LNCAP (cell line): ENCODE results near the gene LBHD2.

ENCODE experiments used
- CTCF ChIP-seq: fragments of 450-650 bp; IDR thresholded peaks from 2 replicates; pipeline ENCODE4 v1.5.1; 2017; ENCODE audit warnings: mild to moderate bottlenecking

LBHD2 gene

GRCh38 chr14:103132381-103133209 is 48.6 kb downstream of the LBHD2 start:
- TF ChIP-seq CTCF = no peak

GRCh38 chr14:103133210-103134140 is 49.5 kb downstream of the LBHD2 start:
- no peak for TF ChIP-seq CTCF

- no peak for TF ChIP-seq CTCF
Measured at GRCh38 chr14:103134405-103134804, 50.4 kb downstream of the LBHD2 start.

GRCh38 chr14:103134919-103135318 is 50.9 kb downstream of the LBHD2 start:
- TF ChIP-seq CTCF = no peak

GRCh38 chr14:103135333-103136260 is 51.6 kb downstream of the LBHD2 start:
- no peak for TF ChIP-seq CTCF

GRCh38 chr14:103136388-103137271 is 52.6 kb downstream of the LBHD2 start:
- TF ChIP-seq CTCF = no peak
